Panc1 (cell line): ENCODE data around the gene USF3. TPM values are rescaled to one million over a fixed set of nuclear protein-coding genes. Genes with fewer than 3 reads are reported as not detected.

Experiments
- ATAC-seq: fragments of 200-7000 bp; cut with Tn5 transposase; 2 replicates; pipeline ENCODE4 v1.9.1; 2020; ENCODE audit warnings: mild to moderate bottlenecking, moderate library complexity
- BruUV-seq: library from RNA; stranded (reverse); fragments of 400-500 nt; replicated peaks from 2 replicates; lab custom pipeline; 2021; lab: Mats Ljungman, UMichigan
- CTCF ChIA-PET: fragments of 300-600 bp; sonication (Branson Sonifier 250); formaldehyde crosslinking; loops from one replicate; lab custom pipeline; 2022; ENCODE audit warnings: antibody characterized with exemption; lab: Charles Lee
- POLR2A ChIA-PET: fragments of 300-600 bp; sonication (Branson Sonifier 250); formaldehyde crosslinking; loops from one replicate; lab custom pipeline; 2022; ENCODE audit warnings: antibody characterized with exemption; lab: Charles Lee
- DNase-seq: peaks from one replicate; pipeline ENCODE4 v3.0.0-alpha.2; 2010; ENCODE audit warnings: low read depth, low spot score
- H3K27ac ChIP-seq: 2 replicates; pipeline ENCODE4 v1.5.1; 2011; ENCODE audit warnings: mild to moderate bottlenecking, low read length, inconsistent platforms
- H3K27me3 ChIP-seq: fragments of 200-500 bp; sonication (Bioruptor generic); 2 replicates; pipeline ENCODE4 v1.6.0; 2014; ENCODE audit warnings: low read length, inconsistent platforms; ENCODE audit not compliant: control insufficient read depth, insufficient read depth
- H3K36me3 ChIP-seq: fragments of 200-500 bp; sonication (Bioruptor generic); 2 replicates; pipeline ENCODE4 v1.5.1; 2014; ENCODE audit warnings: inconsistent platforms, mild to moderate bottlenecking, low read length, moderate library complexity; ENCODE audit not compliant: control insufficient read depth, insufficient read depth
- H3K4me1 ChIP-seq: 2 replicates; pipeline ENCODE4 v1.5.1; 2011; ENCODE audit warnings: inconsistent platforms, mild to moderate bottlenecking, low read length, moderate library complexity; ENCODE audit not compliant: control insufficient read depth, insufficient read depth
- H3K4me3 ChIP-seq, 2 experiments: 2 replicates each; pipeline ENCODE4 v1.5.1; 2011 to 2012; ENCODE audit warnings: low read depth in 2 of 2, low read length in 2 of 2, mild to moderate bottlenecking in 2 of 2, inconsistent platforms in 1 of 2, moderate library complexity in 1 of 2
- H3K9me3 ChIP-seq: fragments of 200-500 bp; sonication (Bioruptor generic); 2 replicates; pipeline ENCODE4 v1.5.1; 2014; ENCODE audit warnings: low read depth, mild to moderate bottlenecking, inconsistent platforms, low read length, moderate library complexity; ENCODE audit not compliant: control insufficient read depth, insufficient read depth
- CTCF ChIP-seq: fragments of 450-650 bp; IDR thresholded peaks from 2 replicates; pipeline ENCODE4 v1.5.1; 2017; ENCODE audit warnings: mild to moderate bottlenecking
- POLR2AphosphoS5 ChIP-seq: IDR thresholded peaks from 2 replicates; pipeline ENCODE4 v1.6.1; 2012; ENCODE audit warnings: mild to moderate bottlenecking, low read depth, low read length, moderate library complexity
- REST ChIP-seq, 2 experiments: IDR thresholded peaks; 2 replicates each; pipeline ENCODE4 v1.6.1; 2011 to 2012; ENCODE audit warnings: low read depth in 2 of 2, control low read depth in 1 of 2, low read length in 1 of 2, mild to moderate bottlenecking in 1 of 2, moderate library complexity in 1 of 2; ENCODE audit not compliant: insufficient read depth in 1 of 2
- SIN3A ChIP-seq: IDR thresholded peaks from 2 replicates; pipeline ENCODE4 v1.6.1; 2012; ENCODE audit warnings: low read depth, mild to moderate bottlenecking, low read length, moderate library complexity, borderline replicate concordance; ENCODE audit not compliant: insufficient read depth
- TCF7L2 ChIP-seq: IDR thresholded peaks from 2 replicates; pipeline ENCODE4 v1.6.1; 2011; ENCODE audit warnings: mild to moderate bottlenecking, low read depth, low read length, inconsistent platforms
- in situ Hi-C: cut with HindIII; loops from 2 replicates; pipeline ENCODE4 v1.10.0; 2016; ENCODE audit warnings: low sequenced_read_pairs, low pct_unique_long_range_greater_than_20kb
- intact Hi-C: fragments of 100-400 bp; cut with micrococcal nuclease; formaldehyde crosslinking; loops from one replicate; pipeline ENCODE4 v1.10.0; 2022; ENCODE audit not compliant: unreplicated experiment
- total RNA-seq: library from RNA; stranded (reverse); gene quantifications from one replicate; pipeline ENCODE4 v1.2.1, GENCODE V29; 2021; ENCODE audit not compliant: unreplicated experiment

USF3 gene
- total RNA-seq, 1 experiment from 2014 or later: 18.2 TPM

- POLR2A ChIA-PET: no interaction called here
- DNase-seq: no peak
- in situ Hi-C loops: no loop called here
These were observed 72.6 kb downstream of the USF3 start for GRCh38 chr3:113623811-113624210.

GRCh38 chr3:113623324-113623723, 73.1 kb downstream of the USF3 start:
- ATAC-seq (no peak), DNase-seq (no peak)
- Histone ChIP-seq H3K4me1 (no peaks in the 10 kb centered on the region), H3K4me3 (no peak overlapping the region), H3K27ac (no peak overlapping the region), H3K36me3 (no peaks in the 10 kb centered on the region), H3K9me3 (no peaks in the 10 kb centered on the region), H3K27me3 (peaks cover 2% of the 10 kb centered on the region; the same call in 1 of the 2 replicates)
- BruUV-seq: no TSS peak
- POLR2A ChIA-PET: no interaction called here
- TF ChIP-seq TCF7L2 (no peak), REST (IDR thresholded peaks at IDR 0.05; ENCODE audit: insufficient read depth in 1 of 2, low read depth in 2 of 2, low read length in 1 of 2) (no peak), CTCF (peak; percentile 18; the same call in 1 of the 2 replicates), POLR2AphosphoS5 (no peak), SIN3A (no peak)
- intact Hi-C loops (loop anchor here (10.0 kb wide), 1 partner anchor 489 kb away; no protein-coding TSS in a partner anchor), in situ Hi-C loops (no loop called here)
- CTCF ChIA-PET: no interaction called here

More at GRCh38 chr3:113623811-113624210, 72.6 kb downstream of the USF3 start:
- Histone ChIP-seq H3K36me3 (no peaks in the 10 kb centered on the region), H3K27me3 (peaks cover 2% of the 10 kb centered on the region; the same call in 1 of the 2 replicates), H3K9me3 (no peaks in the 10 kb centered on the region), H3K4me1 (no peaks in the 10 kb centered on the region), H3K27ac (no peak overlapping the region), H3K4me3 (no peak overlapping the region)
- CTCF ChIA-PET: no interaction called here
- TF ChIP-seq TCF7L2: no peak
- intact Hi-C loops: loop anchor here (10.0 kb wide), 1 partner anchor 489 kb away; no protein-coding TSS in a partner anchor
- no peak for ATAC-seq
- no TSS peak for BruUV-seq

GRCh38 chr3:113620091-113620490, 76.4 kb downstream of the USF3 start:
- no peaks in the 10 kb centered on the region for H3K9me3 ChIP-seq

More at GRCh38 chr3:113620091-113620490, 76.4 kb downstream of the USF3 start:
- peaks cover 2% of the 10 kb centered on the region; the same call in 1 of the 2 replicates for H3K27me3 ChIP-seq
- ChIA-PET CTCF (no interaction called here), POLR2A (interaction anchor here (0.6 kb wide), 1 partner anchor 342 kb away, joined by 3 read pairs; no protein-coding TSS in a partner anchor)
- H3K4me3 ChIP-seq: no peak overlapping the region
- no peak for TF ChIP-seq CTCF
- no peak for TF ChIP-seq TCF7L2
- no peak for TF ChIP-seq SIN3A
- no peak for TF ChIP-seq POLR2AphosphoS5
- TF ChIP-seq REST (IDR thresholded peaks at IDR 0.05; ENCODE audit: insufficient read depth in 1 of 2, low read depth in 2 of 2, low read length in 1 of 2): no peak
- in situ Hi-C loops: no loop called here
- intact Hi-C loops: loop anchor here (10.0 kb wide), 1 partner anchor 485 kb away; no protein-coding TSS in a partner anchor
- ATAC-seq (no peak), DNase-seq (no peak)
- H3K27ac ChIP-seq: no peak overlapping the region
- H3K4me1 ChIP-seq: no peaks in the 10 kb centered on the region
- no peaks in the 10 kb centered on the region for H3K36me3 ChIP-seq
- no TSS peak for BruUV-seq
